Loucy (cell line): ENCODE data around the gene GADL1.

Experiments
- EZH2phosphoT487 ChIP-seq: fragments of 200-600 bp; IDR thresholded peaks from 2 replicates; pipeline ENCODE4 v1.6.1; 2018; ENCODE audit warnings: antibody characterized with exemption, mild to moderate bottlenecking, moderate library complexity, borderline replicate concordance
- TF ChIP-seq, protein P1 (sequence below): fragments of 200-600 bp; sonication (generic); conservative IDR thresholded peaks from 2 replicates; pipeline ENCODE4 v1.5.1; 2014; ENCODE audit warnings: mild to moderate bottlenecking, antibody characterized with exemption, low read length

DNA sequence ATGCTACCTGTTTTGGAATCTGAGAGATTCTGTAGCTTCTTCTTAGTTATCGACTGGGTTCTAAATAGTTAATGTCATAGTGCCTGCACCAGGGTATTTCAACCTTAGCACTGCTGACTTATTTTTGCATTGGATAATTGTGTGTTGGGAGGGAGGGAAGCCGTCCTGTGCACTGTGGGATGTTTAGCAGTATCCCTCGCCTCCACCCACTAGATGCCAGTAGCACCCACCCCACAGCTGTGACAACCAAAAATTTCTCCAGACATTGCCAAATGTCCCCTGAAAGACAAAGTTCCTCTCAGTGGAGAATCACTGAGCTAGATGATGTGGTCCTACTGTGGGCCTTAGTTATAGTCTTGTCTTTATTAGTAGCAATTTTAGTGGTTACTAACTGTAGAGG is 199.8 kb downstream of the GADL1 start:
- TF ChIP-seq, protein P1, sequence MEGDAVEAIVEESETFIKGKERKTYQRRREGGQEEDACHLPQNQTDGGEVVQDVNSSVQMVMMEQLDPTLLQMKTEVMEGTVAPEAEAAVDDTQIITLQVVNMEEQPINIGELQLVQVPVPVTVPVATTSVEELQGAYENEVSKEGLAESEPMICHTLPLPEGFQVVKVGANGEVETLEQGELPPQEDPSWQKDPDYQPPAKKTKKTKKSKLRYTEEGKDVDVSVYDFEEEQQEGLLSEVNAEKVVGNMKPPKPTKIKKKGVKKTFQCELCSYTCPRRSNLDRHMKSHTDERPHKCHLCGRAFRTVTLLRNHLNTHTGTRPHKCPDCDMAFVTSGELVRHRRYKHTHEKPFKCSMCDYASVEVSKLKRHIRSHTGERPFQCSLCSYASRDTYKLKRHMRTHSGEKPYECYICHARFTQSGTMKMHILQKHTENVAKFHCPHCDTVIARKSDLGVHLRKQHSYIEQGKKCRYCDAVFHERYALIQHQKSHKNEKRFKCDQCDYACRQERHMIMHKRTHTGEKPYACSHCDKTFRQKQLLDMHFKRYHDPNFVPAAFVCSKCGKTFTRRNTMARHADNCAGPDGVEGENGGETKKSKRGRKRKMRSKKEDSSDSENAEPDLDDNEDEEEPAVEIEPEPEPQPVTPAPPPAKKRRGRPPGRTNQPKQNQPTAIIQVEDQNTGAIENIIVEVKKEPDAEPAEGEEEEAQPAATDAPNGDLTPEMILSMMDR, result no peak
- TF ChIP-seq EZH2phosphoT487, result no peak
